Measurements from ENCODE around the gene ACOX1. TPM values are rescaled to one million over a fixed set of nuclear protein-coding genes. Genes with fewer than 3 reads are reported as not detected.
A peak's percentile ranks its signal among the peaks of the same experiment; 100 is the strongest.

ACOX1 gene
- total and polyA plus RNA-seq, 2 of the 13 experiments (the other 11 are each of a cell fraction or from before 2014, with no cell fraction given): 86.4 to 120 TPM

DNA sequence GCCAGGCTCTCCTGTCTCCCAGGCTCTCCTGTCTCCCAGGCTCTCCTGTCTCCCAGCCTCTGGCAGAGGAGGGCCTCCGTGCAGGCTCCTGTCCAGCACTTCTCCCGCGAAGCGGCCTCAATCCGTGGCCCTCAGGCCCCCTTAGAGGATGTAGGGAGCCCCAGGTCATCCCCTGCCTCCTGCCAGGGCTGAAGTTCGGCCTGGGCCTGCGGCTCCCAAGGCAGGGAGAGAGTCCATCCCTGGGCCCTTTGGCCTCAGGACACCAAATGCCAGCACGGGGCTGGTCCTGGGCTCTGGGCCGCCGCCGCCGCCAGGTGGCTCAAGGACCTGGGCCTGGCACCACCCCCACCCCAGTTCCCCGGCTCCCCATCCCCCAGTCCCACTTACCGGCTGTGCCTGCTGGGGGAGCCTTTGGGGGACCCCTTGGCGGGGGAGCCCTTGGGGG, 47.8 kb upstream of the ACOX1 start (continued):
- TF ChIP-seq, protein P1, sequence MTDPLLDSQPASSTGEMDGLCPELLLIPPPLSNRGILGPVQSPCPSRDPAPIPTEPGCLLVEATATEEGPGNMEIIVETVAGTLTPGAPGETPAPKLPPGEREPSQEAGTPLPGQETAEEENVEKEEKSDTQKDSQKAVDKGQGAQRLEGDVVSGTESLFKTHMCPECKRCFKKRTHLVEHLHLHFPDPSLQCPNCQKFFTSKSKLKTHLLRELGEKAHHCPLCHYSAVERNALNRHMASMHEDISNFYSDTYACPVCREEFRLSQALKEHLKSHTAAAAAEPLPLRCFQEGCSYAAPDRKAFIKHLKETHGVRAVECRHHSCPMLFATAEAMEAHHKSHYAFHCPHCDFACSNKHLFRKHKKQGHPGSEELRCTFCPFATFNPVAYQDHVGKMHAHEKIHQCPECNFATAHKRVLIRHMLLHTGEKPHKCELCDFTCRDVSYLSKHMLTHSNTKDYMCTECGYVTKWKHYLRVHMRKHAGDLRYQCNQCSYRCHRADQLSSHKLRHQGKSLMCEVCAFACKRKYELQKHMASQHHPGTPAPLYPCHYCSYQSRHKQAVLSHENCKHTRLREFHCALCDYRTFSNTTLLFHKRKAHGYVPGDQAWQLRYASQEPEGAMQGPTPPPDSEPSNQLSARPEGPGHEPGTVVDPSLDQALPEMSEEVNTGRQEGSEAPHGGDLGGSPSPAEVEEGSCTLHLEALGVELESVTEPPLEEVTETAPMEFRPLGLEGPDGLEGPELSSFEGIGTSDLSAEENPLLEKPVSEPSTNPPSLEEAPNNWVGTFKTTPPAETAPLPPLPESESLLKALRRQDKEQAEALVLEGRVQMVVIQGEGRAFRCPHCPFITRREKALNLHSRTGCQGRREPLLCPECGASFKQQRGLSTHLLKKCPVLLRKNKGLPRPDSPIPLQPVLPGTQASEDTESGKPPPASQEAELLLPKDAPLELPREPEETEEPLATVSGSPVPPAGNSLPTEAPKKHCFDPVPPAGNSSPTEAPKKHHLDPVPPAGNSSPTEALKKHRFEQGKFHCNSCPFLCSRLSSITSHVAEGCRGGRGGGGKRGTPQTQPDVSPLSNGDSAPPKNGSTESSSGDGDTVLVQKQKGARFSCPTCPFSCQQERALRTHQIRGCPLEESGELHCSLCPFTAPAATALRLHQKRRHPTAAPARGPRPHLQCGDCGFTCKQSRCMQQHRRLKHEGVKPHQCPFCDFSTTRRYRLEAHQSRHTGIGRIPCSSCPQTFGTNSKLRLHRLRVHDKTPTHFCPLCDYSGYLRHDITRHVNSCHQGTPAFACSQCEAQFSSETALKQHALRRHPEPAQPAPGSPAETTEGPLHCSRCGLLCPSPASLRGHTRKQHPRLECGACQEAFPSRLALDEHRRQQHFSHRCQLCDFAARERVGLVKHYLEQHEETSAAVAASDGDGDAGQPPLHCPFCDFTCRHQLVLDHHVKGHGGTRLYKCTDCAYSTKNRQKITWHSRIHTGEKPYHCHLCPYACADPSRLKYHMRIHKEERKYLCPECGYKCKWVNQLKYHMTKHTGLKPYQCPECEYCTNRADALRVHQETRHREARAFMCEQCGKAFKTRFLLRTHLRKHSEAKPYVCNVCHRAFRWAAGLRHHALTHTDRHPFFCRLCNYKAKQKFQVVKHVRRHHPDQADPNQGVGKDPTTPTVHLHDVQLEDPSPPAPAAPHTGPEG (CRISPR knock-in tag; IDR thresholded peaks at IDR 0.05): 0 out of 2 replicates have a peak, but pooled peaks have one; percentile 21
- TF ChIP-seq EEA1 (CRISPR knock-in tag; IDR thresholded peaks at IDR 0.05; ENCODE audit: borderline replicate concordance) (no peak), DNMT3B (CRISPR knock-in tag; conservative IDR thresholded peaks at IDR 0.05) (no peak), KAT8 (CRISPR knock-in tag; IDR thresholded peaks at IDR 0.05) (no peak), ZFX (CRISPR knock-in tag; IDR thresholded peaks at IDR 0.05; ENCODE audit: low read depth) (peak; percentile 64), ZNF232 (CRISPR knock-in tag; IDR thresholded peaks at IDR 0.05; ENCODE audit: borderline replicate concordance) (0 out of 2 replicates have a peak, but pooled peaks have one; percentile 70), ZNF780A (CRISPR knock-in tag; IDR thresholded peaks at IDR 0.05) (no peak), CAMTA2 (CRISPR knock-in tag; IDR thresholded peaks at IDR 0.05; ENCODE audit: borderline replicate concordance) (0 out of 2 replicates have a peak, but pooled peaks have one; percentile 50), SOX6 (IDR thresholded peaks at IDR 0.05) (no peak), SOX6 (CRISPR knock-in tag; IDR thresholded peaks at IDR 0.05) (peak; percentile 14; the same call in 1 of the 2 replicates), AGO2 (optimal IDR thresholded peaks at IDR 0.05; ENCODE audit: low read depth, low read length) (no peak), ZNF354B (CRISPR knock-in tag; IDR thresholded peaks at IDR 0.05) (no peak), ZNF749 (CRISPR knock-in tag; IDR thresholded peaks at IDR 0.05; ENCODE audit: borderline replicate concordance) (no peak)
- TF ChIP-seq, protein P2, sequence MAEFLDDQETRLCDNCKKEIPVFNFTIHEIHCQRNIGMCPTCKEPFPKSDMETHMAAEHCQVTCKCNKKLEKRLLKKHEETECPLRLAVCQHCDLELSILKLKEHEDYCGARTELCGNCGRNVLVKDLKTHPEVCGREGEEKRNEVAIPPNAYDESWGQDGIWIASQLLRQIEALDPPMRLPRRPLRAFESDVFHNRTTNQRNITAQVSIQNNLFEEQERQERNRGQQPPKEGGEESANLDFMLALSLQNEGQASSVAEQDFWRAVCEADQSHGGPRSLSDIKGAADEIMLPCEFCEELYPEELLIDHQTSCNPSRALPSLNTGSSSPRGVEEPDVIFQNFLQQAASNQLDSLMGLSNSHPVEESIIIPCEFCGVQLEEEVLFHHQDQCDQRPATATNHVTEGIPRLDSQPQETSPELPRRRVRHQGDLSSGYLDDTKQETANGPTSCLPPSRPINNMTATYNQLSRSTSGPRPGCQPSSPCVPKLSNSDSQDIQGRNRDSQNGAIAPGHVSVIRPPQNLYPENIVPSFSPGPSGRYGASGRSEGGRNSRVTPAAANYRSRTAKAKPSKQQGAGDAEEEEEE (CRISPR knock-in tag; IDR thresholded peaks at IDR 0.05; ENCODE audit: borderline replicate concordance): 0 out of 2 replicates have a peak, but pooled peaks have one; percentile 6
- TF ChIP-seq, protein P3, sequence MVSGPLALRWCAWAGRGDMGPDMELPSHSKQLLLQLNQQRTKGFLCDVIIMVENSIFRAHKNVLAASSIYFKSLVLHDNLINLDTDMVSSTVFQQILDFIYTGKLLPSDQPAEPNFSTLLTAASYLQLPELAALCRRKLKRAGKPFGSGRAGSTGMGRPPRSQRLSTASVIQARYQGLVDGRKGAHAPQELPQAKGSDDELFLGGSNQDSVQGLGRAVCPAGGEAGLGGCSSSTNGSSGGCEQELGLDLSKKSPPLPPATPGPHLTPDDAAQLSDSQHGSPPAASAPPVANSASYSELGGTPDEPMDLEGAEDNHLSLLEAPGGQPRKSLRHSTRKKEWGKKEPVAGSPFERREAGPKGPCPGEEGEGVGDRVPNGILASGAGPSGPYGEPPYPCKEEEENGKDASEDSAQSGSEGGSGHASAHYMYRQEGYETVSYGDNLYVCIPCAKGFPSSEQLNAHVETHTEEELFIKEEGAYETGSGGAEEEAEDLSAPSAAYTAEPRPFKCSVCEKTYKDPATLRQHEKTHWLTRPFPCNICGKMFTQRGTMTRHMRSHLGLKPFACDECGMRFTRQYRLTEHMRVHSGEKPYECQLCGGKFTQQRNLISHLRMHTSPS (CRISPR knock-in tag; IDR thresholded peaks at IDR 0.05; ENCODE audit: low read depth): peak; percentile 4; the same call in 1 of the 2 replicates
- TF ChIP-seq, protein P4, sequence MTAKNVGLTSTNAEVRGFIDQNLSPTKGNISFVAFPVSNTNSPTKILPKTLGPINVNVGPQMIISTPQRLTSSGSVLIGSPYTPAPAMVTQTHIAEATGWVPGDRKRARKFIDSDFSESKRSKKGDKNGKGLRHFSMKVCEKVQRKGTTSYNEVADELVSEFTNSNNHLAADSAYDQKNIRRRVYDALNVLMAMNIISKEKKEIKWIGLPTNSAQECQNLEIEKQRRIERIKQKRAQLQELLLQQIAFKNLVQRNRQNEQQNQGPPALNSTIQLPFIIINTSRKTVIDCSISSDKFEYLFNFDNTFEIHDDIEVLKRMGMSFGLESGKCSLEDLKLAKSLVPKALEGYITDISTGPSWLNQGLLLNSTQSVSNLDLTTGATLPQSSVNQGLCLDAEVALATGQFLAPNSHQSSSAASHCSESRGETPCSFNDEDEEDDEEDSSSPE (CRISPR knock-in tag; IDR thresholded peaks at IDR 0.05): no peak
- TF ChIP-seq, protein P5, sequence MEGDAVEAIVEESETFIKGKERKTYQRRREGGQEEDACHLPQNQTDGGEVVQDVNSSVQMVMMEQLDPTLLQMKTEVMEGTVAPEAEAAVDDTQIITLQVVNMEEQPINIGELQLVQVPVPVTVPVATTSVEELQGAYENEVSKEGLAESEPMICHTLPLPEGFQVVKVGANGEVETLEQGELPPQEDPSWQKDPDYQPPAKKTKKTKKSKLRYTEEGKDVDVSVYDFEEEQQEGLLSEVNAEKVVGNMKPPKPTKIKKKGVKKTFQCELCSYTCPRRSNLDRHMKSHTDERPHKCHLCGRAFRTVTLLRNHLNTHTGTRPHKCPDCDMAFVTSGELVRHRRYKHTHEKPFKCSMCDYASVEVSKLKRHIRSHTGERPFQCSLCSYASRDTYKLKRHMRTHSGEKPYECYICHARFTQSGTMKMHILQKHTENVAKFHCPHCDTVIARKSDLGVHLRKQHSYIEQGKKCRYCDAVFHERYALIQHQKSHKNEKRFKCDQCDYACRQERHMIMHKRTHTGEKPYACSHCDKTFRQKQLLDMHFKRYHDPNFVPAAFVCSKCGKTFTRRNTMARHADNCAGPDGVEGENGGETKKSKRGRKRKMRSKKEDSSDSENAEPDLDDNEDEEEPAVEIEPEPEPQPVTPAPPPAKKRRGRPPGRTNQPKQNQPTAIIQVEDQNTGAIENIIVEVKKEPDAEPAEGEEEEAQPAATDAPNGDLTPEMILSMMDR (CRISPR knock-in tag; IDR thresholded peaks at IDR 0.05): peak; percentile 29
